Measurements from ENCODE around the gene BCAS1.
"Not testable (repeated sequence)": the region's sequence is repeated elsewhere in the genome, so short reads cannot be mapped to it uniquely, and the experiment has no call there.

Gene BCAS1

DNA sequence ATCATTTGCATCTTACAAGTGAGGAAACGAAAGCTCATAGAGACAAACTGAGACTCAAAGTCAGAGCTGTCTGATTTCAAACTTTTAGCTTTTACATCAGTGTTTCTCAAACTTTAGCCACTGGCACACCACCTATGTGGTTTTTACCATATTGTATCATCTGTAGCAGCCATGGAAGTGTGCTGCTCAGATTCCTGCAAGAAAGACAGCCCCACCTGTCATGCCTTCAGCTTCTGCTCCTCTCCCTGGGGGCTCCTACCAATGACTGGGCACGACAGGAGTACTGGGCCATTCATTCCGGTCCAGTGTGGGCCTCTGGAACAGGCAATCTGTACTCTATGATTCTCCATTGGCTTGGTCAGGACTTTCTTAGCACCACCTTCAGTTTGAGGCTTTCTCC is 87.0 kb downstream of the BCAS1 start:
- no peak for DNase-seq

DNA sequence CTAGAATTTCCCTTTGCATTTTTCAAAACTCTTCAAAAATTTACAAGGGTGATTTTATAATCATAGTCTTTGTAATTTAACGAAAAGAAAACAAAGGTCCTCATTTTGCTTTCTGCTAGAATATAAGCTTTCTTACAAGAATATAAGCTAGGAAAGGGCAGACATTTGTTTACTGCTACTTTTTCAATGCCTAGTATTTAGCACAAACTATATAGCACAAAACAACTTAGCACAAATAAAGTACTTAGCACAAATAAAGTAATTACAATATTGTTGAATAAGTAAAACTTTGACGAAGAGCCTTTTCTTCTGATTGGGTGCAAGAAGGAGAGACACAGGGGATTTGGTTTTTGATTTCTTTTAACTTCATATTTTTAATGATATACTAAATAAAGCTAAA is 87.8 kb downstream of the BCAS1 start:
- no peak for DNase-seq

DNA sequence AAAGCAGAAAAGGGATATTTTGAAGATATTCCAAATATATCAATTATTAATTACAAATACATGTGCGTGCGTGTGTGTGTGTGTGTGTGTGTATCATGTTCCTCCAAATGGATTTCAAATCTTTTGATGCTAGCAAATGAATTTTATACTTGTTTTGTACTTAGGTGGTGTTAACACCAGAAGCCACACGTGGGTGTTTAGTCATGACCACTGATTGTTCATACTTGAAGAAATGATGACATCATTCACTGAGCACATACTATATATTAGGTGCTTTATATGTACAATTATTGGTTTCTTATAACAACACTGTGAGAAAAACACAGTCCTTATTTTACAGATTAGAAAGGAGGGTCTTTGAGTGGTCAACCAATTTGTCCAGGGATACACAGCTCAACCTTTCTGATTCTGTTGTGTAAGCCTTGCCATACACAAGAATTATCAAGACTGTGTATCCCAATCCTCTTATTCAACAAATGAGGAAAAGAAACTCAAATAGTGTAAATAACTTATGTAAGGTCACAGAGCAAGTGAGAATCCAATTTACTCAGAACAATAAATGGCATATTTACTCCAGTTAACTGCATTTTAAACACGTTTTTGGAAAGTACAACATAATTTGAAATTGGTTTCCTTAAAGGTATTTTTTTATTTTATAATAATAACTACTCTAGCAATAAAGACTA is 88.5 kb downstream of the BCAS1 start:
- no peak for DNase-seq

DNA sequence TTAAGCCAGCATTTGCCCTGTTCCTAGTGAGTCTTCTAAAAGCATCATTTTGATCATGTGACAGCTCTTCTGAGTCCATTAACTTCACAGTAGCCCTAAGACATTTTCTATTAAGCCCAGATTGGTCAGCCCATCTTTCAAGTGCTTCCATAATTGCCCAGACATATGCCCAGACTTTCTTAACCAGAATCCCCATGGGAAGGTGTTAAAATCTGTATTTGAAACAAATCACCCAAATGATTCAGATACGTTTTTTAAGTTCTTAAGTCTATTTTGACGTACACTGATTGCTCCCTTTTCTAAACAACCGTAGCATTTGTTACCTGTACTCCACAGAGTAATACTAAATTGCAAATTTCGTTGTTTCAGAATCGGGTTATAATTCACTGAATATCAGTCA is 89.3 kb downstream of the BCAS1 start:
- DNase-seq = no peak

DNA sequence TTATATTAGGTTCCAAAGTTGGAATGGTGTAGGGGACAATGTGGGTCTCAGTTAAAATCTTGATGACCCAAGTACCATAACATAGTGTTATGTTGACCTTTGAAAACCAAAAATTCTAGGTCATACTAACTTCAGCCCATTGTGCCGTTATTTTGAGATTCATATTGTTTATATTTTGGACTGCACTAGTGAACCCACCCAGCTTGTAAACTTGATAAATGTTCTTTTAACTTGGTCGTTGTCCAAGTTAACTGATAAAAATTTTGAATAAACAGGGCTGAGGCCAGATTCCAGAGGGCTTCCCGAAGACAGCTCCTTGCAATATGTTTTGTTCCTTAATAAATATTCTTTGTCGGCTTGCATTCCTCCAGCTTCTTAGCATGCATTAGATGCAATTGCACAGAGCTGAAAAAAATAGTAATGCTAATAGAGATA is 90.3 kb downstream of the BCAS1 start:
- no peak for DNase-seq

DNA sequence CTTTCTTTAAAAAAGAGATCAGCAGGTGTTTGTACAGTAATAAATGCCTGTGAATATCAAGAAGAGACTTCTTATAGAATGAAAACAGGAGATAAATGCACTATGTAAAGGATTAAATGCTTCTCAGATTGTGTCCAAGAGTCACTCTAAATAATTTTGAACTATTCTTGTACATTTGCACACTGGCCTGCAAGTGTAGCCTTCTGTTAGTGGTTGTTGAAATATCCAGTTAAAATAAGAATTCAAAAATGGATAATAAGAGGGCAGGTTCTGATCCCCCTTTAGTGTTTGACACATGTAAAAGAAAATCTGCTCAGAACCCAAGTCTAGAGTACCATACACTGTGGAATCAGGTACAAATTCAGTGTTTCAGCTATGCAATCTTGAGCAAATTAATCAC is 91.9 kb downstream of the BCAS1 start:
- no peak for DNase-seq

DNA sequence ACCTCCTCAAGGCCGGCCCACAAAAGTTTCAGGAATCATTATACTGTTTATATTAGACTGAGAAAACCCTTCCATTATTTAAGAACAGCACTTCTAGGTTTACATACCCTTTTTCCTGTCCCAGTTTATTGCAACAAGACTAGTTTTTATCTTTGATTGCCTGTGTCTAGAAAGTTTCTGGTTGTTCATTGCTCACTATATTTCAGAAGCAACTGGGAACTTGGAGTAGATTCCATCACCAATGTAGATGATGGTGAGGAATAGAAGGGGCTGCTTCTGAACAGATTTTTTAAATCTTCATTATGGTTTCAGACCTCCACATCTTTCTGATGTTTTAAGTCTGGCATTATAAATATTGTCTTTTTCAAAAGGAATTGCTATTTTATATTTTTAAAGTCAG is 93.0 kb downstream of the BCAS1 start:
- no peak for DNase-seq

DNA sequence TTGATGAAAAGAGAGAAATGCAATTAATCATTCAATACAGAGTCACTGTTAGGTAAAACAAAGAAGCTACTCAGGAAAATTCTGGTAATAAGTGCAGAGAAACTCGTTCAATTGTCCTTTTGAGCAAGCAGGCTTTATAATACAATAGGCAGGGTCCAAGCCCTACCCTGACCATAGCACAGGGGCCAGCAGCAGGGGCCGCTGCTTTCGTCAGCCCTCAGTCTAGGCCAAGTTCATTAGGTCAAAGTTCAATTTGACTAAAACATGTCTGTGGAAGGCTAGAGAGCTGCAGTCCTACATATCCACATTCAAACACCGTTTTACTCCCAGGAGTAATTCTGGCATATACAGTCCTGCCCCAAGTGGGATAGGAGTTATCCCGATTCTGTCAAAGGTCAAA is 94.6 kb downstream of the BCAS1 start:
- DNase-seq = no peak

DNA sequence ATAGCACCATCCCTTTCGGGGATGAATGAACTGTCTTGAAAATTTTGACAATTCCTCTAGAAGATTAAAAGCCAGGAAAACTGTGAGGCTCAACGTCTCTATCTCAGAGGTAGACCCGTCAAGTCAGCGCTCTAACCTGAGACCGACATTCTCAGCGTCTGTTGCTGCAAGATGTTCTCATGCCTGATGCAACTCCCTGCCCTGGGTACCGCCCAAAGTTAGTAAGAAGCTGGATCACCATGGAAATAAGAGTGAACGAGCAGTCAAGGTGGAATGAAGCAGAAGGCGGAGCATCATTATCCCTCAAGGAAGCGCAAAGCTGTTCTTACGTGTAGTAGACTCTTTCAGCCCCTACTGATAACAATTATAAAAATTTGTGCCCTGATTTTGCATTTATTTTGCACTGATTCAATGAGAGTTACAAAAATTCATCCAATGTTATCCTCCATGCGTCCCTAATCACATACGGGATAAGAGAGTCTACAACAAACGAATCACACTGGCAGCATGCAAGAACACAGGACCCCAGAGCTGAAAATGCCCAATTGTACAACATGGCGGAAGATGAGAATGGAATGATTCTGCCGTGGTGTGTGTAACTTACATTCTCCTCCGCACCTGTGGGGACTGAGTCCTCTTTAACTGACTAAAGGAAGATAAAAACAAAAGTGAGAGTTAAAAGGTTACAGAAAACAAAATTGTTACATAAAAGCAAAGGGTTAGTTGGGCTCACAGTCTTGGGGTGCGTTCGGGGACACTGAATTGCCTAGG is 95.4 kb downstream of the BCAS1 start:
- DNase-seq = no peak

DNA sequence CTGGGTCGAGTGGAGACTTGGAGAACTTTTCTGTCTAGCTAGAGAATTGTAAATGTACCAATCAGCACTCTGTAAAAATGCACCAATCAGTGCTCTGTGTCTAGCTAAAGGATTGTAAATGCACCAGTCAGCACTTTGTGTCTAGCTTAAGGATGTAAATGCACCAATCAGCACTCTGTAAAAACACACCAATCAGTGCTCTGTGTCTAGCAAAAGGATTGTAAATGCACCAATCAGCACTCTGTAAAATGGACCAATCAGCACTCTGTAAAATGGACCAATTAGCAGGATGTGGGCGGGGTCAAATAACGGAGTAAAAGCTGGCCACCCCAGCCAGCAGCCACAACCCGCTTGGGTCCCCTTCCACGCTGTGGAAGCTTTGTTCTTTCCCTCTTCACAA is 96.5 kb downstream of the BCAS1 start:
- not testable (repeated sequence) for DNase-seq

DNA sequence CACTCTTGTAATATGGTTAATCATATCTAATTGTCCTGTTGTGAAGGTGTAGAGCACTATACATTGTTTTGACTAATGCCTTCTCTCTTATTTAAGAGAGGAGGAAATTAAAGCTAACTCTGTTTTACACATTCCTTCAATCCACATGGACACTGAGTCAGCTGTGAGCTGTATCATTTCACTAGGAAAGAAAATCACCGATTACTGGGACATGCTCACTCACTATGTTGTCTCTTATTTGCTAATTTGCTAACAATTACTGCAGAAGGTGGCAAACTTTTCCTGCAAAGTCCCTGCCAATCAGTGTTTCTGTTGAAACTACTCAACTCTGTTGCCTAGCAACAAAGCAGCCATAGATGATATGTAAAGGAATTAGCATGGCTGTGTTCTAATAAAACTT is 98.2 kb downstream of the BCAS1 start:
- DNase-seq = no peak

DNA sequence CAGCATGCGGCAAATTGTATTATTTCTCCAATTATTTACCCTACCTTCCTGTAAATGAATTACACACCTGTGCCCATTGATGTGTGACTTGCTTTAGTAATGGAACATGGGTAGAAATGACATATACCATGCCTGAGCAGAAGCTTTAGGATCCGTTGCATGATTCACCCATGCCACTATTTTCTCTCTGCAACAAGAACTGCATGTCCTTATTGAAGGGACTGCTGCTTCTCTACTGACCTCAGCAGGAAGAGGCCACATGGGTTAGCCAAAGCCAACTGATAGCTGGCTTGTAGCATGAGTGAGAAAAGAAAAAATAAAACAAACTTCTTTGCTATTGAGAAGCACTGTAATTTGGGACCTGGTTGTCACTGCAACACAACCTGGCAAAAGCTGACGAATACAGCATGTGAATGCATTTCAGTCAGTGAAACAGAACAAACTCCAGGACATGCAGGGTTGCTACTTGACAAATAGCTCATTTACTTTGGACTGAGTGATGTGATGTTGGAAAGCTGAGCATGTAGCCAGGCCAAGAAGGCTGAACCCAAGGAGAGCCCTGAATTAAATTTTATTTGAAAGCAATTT is 99.2 kb downstream of the BCAS1 start:
- DNase-seq = no peak

DNA sequence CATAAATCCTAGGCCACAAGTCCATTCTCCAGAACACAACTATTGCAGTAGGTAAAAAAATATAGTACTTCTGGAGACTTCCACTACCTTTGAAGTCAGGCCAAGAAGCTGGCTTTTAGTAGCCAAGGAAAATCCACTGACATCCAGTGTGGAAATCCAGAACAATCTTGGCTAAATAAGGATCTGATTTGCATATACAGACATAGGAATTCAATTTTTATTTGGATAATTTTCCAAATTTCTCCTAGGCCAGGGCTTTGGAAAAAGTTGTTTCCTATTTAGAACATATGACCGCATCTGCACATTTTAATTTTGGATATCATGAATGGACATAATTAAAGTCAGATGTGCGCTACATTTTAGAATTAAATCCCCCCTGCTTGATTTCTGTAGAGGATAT is 100.2 kb downstream of the BCAS1 start:
- no peak for DNase-seq

DNA sequence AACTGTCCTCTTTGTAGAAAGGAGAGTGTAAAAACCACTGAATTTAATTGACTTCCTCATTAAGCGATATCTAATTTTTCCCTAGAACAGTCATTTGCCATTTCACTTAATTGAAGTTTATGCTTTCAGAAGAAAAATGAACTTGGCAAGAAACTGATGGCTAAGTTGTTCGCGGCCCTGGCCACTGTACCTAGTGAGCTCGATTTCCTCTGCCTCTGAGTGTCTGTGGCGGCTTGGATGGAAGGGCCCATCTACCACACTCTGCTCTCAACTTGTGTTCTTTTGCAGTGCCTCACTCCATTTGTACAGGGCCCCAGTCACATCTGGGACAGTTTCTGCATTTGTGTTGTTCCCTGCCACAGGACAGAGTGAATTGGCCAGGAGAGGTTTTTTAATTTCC is 102.9 kb downstream of the BCAS1 start:
- DNase-seq = no peak

DNA sequence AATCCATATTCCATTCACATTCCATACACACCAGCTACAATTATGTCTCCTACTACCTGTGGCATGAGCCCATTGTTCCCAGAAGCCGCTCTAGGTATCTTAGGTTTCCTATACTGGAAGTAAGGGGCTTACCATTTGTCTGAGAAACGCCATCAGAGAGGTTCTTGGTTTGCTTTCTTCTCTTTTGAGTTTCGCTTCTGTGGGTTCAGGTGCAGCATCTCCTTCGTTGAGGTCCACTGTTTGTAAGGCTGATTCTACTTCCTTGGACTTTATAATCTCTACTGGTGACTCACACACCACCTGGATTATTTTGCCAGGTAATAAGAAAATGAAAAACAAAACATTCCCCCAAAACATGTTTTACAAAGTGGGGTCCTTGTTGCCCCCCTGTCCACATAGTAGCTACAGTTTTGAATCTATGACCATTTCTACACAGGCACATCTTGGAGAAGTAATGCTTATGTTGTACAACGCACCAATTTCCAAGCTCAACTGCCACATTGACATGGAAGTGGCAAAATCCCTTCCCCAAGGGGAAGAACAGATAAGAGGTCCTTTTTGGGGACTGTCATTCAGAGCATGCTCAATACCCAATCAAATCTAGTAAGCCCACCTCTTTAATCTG is 103.5 kb downstream of the BCAS1 start:
- no peak for DNase-seq

DNA sequence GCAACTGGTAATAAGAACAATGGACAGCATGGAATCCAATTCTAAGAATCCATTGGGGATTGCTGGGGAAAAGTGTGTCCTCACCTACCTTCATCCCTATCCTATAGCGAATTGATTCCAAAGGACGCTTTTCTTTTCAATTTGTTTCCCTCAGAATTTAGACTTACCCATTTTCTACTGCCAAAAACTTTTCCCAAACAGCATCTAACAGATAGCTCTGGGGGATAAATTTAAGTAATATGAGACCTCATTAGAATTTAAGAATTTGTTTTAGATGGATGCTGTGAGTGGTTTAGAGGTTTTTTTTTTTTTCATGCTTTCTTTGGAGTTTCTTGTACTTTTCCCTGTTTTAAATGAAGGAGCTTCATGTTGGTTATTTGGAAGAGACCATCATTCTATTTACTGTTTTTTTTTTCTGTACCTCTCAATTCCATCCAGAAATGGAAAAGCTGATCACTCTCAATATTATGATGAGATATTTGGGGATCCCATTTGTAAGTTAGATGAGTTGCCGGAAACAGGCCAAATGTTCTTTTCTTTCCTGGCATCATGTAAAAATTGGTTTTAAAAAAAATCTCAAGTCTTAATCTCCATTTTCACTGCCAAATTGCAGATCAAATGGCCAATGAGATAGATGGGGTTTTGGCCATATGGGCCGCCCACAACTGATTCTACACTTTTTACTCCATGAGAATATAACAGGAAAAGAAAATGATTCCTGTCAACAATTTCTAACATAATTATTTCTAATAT is 105.7 kb downstream of the BCAS1 start:
- no peak for DNase-seq

DNA sequence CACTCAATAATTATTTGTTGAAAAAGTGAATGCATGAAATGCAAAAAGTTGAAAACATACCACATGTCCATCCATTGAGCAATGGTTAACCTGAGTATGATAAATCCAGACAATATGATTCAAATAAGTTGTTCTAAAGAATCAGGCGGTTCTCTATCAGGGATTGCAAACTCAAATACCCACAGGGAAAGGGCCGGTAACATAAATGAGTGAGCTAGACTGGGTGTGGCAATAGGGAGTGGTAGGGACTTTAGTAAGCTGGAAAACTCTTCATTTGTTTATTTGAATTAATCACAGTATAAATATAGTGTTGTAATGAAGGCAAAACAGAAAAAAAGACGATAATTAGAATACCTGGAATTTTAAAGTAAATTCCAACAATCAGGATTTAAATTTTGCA is 106.3 kb downstream of the BCAS1 start:
- no peak for DNase-seq

DNA sequence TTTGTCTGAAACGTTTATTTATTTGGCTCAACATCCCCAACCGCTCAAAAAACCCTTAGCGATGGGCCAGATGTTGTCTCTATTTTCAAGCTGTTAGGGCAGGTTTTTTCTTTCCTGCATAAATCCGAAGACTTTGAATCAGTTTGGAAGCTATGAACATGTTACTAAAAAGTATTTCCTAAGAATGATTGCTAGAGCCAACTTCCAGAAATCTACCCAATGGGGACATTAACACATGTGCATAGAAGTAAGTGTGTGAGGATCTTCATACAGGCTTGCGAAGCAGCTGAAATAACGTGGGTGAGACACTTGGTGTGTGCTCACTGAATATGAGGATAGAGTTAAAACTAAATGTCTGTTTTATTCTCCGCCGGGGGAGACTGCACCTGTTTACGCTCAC is 106.8 kb downstream of the BCAS1 start:
- DNase-seq = no peak

DNA sequence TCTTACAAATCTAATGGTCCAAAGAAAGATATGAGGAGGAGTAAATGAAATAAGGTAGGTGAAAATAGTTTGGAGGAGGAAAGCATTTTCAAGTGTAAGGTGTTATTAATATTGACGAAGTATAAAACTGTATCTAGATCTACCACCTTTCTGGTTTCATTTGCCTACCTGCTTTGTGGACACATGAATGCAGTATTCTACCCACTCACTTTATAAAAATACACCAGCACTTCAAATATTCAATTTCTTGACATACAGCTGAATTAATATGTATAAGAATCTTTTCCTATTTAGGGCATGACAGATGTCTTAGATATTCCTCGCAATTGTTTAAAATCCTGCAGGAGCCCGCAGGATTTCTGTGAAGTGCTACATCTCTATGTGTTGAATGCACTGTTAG is 108.0 kb downstream of the BCAS1 start:
- DNase-seq = no peak

DNA sequence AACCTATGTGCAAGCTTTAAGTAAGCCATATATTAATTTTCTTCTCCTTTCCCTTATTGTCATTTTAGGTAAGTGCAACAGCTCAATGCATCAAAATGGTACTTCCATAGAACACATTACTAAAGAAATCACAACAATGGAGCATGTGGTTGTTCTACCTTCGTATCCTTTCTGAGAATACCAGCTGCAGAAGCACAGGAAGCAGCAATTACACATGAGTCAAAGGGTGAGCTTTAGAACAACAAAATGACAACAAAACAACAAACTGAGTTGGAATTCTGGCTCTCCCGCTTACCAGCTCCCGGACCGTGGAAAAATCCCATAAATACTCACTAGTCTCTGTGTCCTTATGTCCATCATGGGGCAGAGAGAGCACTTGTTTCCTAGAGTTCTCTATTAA is 108.9 kb downstream of the BCAS1 start:
- no peak for DNase-seq

DNA sequence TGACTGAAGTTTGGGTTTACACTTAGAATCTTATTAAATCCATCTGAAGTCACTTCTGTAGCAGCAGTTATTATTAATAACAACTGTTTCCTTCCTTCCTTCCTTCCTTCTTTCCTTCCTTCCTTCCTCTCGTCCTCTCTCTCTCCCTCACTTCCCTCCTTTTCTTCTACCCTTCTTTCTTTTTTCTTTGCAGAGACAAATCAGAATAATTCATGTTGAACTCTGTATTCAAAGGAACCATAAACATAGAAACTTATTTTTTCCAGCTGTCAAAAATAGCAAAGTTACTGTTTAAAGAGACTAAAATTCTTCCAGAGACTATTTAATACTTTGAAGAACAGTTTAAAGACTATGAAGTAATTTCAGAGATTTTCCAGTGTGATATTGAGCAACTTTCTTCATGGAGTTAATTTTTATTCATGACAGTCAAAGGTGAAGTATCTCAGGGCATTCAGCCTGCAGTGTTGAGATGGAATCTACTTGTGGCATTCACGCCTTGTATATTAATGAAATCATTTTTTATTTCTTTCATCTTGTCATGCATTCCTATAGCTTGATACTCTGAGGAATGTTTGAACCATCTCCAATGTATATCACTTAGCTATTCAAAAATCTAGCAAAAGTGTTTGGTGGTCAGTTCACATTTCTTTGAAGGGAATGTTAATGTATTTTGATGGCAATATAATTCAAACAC is 109.7 kb downstream of the BCAS1 start:
- no peak for DNase-seq

DNA sequence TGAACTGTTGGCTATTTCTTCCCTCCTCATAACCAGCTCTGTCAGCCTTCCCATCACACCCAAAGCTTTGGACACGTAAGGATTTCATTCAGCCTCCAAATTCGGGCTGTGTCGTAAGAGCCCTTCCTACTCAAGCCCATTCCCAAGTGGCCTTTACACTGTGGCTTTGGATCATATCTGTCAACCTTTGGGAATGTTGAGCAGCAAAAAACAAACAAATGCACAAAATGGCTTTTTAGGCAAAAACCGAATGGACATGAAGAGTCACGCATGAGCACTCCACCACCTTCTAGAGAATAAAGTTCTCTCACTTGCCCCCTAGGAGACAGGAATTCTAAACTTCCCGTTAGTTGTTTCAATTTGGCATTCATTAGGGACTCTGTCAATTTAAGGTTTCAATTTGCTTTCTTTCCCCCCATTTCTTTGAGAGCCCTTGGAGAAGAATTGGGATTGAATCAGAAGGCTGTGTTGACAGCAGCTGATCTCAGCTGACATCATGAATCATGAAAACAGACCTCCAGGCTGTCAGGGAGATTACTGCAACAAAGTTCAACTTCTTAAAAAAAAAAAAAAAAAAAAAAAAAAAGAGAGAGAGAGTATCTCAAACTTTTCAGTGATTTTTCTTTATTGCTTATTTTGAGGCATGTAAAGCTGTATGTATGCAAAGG is 110.3 kb downstream of the BCAS1 start:
- no peak for DNase-seq

Data from CD4-positive, alpha-beta T cell treated with Interleukin-10 for 1 hour (primary cell).